HepG2 (cell line): ENCODE measurements around the gene PHF23. TPM values are rescaled to one million over a fixed set of nuclear protein-coding genes. Genes with fewer than 3 reads are reported as not detected.
A peak's percentile ranks its signal among the peaks of the same experiment; 100 is the strongest.

ENCODE experiments used
- DMAP1 ChIP-seq: IDR thresholded peaks from 2 replicates; pipeline ENCODE4 v1.6.1; 2016
- FOSL2 ChIP-seq: sonication (generic); formaldehyde crosslinking; IDR thresholded peaks from 2 replicates; pipeline ENCODE4 v1.4.0; 2020; ENCODE audit warnings: missing genetic modification reagents
- FOXK2 ChIP-seq: fragments of 450-650 bp; IDR thresholded peaks from 2 replicates; pipeline ENCODE4 v1.6.1; 2016
- GZF1 ChIP-seq: sonication (generic); formaldehyde crosslinking; IDR thresholded peaks from 2 replicates; pipeline ENCODE4 v1.5.1; 2020; ENCODE audit warnings: mild to moderate bottlenecking, missing genetic modification reagents
- HNRNPK ChIP-seq: fragments of 200-400 bp; formaldehyde crosslinking; IDR thresholded peaks from 2 replicates; pipeline ENCODE4 v1.6.1; 2018; ENCODE audit warnings: low read length, low read depth, moderate library complexity, mild to moderate bottlenecking; ENCODE audit not compliant: poor library complexity, severe bottlenecking
- MEIS2 ChIP-seq: sonication (generic); formaldehyde crosslinking; IDR thresholded peaks from 2 replicates; pipeline ENCODE4 v1.9.0; 2021; ENCODE audit warnings: mild to moderate bottlenecking, missing genetic modification reagents
- NAIF1 ChIP-seq: sonication (generic); formaldehyde crosslinking; IDR thresholded peaks from 2 replicates; pipeline ENCODE4 v1.5.0; 2020; ENCODE audit warnings: mild to moderate bottlenecking, missing genetic modification reagents, borderline replicate concordance
- NR1H2 ChIP-seq: sonication (generic); formaldehyde crosslinking; IDR thresholded peaks from 2 replicates; pipeline ENCODE4 v1.8.1; 2022; ENCODE audit warnings: low read depth, missing genetic modification reagents, borderline replicate concordance
- PHF8 ChIP-seq: sonication (generic); formaldehyde crosslinking; IDR thresholded peaks from 2 replicates; pipeline ENCODE4 v1.5.0; 2020; ENCODE audit warnings: missing genetic modification reagents
- PITX1 ChIP-seq: sonication (generic); formaldehyde crosslinking; IDR thresholded peaks from 2 replicates; pipeline ENCODE4 v1.5.1; 2020; ENCODE audit warnings: mild to moderate bottlenecking, missing genetic modification reagents
- RBM22 ChIP-seq: fragments of 200-400 bp; formaldehyde crosslinking; optimal IDR thresholded peaks from 2 replicates; pipeline ENCODE3; 2017; ENCODE audit warnings: mild to moderate bottlenecking, low read length, moderate library complexity
- RFX3 ChIP-seq: IDR thresholded peaks from 2 replicates; pipeline ENCODE4 v1.6.1; 2016; ENCODE audit warnings: missing biosample characterization, missing genetic modification reagents
- RFXANK ChIP-seq: IDR thresholded peaks from 2 replicates; pipeline ENCODE4 v1.6.1; 2016
- SP140L ChIP-seq: sonication (generic); formaldehyde crosslinking; IDR thresholded peaks from 2 replicates; pipeline ENCODE4 v1.4.0; 2020; ENCODE audit warnings: missing genetic modification reagents, borderline replicate concordance
- SYNCRIP ChIP-seq: fragments of 200-400 bp; formaldehyde crosslinking; IDR thresholded peaks from 2 replicates; pipeline ENCODE4 v1.6.1; 2018; ENCODE audit warnings: mild to moderate bottlenecking, low read depth, low read length; ENCODE audit not compliant: insufficient read depth
- U2AF2 ChIP-seq: fragments of 200-400 bp; formaldehyde crosslinking; IDR thresholded peaks from 2 replicates; pipeline ENCODE4 v1.6.1; 2017; ENCODE audit warnings: low read depth, mild to moderate bottlenecking, low read length
- ZC3H13 ChIP-seq: sonication (generic); formaldehyde crosslinking; IDR thresholded peaks from 2 replicates; pipeline ENCODE4 v1.8.1; 2023; ENCODE audit warnings: mild to moderate bottlenecking, missing genetic modification reagents, moderate library complexity
- ZFX ChIP-seq: sonication (generic); formaldehyde crosslinking; IDR thresholded peaks from 2 replicates; pipeline ENCODE4 v1.4.0; 2020; ENCODE audit warnings: mild to moderate bottlenecking, low read depth, missing genetic modification reagents, moderate library complexity
- ZNF296 ChIP-seq: sonication (generic); formaldehyde crosslinking; conservative IDR thresholded peaks from 2 replicates; pipeline ENCODE4 v1.5.0; 2020; ENCODE audit warnings: mild to moderate bottlenecking, missing genetic modification reagents
- ZNF3 ChIP-seq: IDR thresholded peaks from 2 replicates; pipeline ENCODE4 v1.7.0; 2017; ENCODE audit warnings: inconsistent platforms
- ZNF331 ChIP-seq: sonication (generic); formaldehyde crosslinking; IDR thresholded peaks from 2 replicates; pipeline ENCODE4 v1.4.0; 2020; ENCODE audit warnings: missing genetic modification reagents
- ZNF34 ChIP-seq: sonication (generic); formaldehyde crosslinking; IDR thresholded peaks from 2 replicates; pipeline ENCODE4 v1.4.0; 2020; ENCODE audit warnings: mild to moderate bottlenecking, missing genetic modification reagents, borderline replicate concordance
- ZNF674 ChIP-seq: sonication (generic); formaldehyde crosslinking; IDR thresholded peaks from 2 replicates; pipeline ENCODE4 v1.5.0; 2020; ENCODE audit warnings: low read depth, mild to moderate bottlenecking, missing genetic modification reagents
- polyA plus RNA-seq, 8 experiments: library from polyadenylated mRNA; depleted of rRNA in 3 of 8; stranded (reverse) in 7 of 8; unstranded in 1 of 8; fragments of >200 nt; fragmentation: Illumina TruSeq in 4 of 8; extraction: Trizol in 4 of 8; gene quantifications; 2 replicates each; pipeline versions ENCODE4 v1.2.1 to v1.2.3, GENCODE V29; 2011 to 2016; ENCODE audit warnings: low read depth in 4 of 8, missing spikeins in 1 of 8, mixed read lengths in 1 of 8; ENCODE audit not compliant: insufficient read depth in 1 of 8
- total RNA-seq, 5 experiments: library from RNA; depleted of rRNA; stranded (reverse); fragments of >200 nt; fragmentation: Illumina TruSeq; extraction: Trizol; gene quantifications; 2 replicates each; pipeline ENCODE4 v1.2.3, GENCODE V29; 2016; ENCODE audit warnings: low read depth in 1 of 5
- TF ChIP-seq, protein P1 (sequence below): sonication (generic); formaldehyde crosslinking; IDR thresholded peaks from 2 replicates; pipeline ENCODE4 v1.4.0; 2020; ENCODE audit warnings: mild to moderate bottlenecking, low read depth, missing genetic modification reagents
- TF ChIP-seq, protein P2 (sequence below): sonication (generic); formaldehyde crosslinking; IDR thresholded peaks from 2 replicates; pipeline ENCODE4 v1.8.1; 2023; ENCODE audit warnings: mild to moderate bottlenecking, moderate library complexity, missing genetic modification reagents
- TF ChIP-seq, protein P3 (sequence below): sonication (generic); formaldehyde crosslinking; IDR thresholded peaks from 2 replicates; pipeline ENCODE4 v1.5.0; 2020; ENCODE audit warnings: missing genetic modification reagents
- TF ChIP-seq, protein P4 (sequence below): sonication (generic); formaldehyde crosslinking; IDR thresholded peaks from 2 replicates; pipeline ENCODE4 v1.4.0; 2020; ENCODE audit warnings: missing genetic modification reagents

The PHF23 gene
- total and polyA plus RNA-seq, 2 of the 13 experiments (the other 11 are each of a cell fraction or from before 2014, with no cell fraction given): 27.6 to 33.2 TPM

DNA sequence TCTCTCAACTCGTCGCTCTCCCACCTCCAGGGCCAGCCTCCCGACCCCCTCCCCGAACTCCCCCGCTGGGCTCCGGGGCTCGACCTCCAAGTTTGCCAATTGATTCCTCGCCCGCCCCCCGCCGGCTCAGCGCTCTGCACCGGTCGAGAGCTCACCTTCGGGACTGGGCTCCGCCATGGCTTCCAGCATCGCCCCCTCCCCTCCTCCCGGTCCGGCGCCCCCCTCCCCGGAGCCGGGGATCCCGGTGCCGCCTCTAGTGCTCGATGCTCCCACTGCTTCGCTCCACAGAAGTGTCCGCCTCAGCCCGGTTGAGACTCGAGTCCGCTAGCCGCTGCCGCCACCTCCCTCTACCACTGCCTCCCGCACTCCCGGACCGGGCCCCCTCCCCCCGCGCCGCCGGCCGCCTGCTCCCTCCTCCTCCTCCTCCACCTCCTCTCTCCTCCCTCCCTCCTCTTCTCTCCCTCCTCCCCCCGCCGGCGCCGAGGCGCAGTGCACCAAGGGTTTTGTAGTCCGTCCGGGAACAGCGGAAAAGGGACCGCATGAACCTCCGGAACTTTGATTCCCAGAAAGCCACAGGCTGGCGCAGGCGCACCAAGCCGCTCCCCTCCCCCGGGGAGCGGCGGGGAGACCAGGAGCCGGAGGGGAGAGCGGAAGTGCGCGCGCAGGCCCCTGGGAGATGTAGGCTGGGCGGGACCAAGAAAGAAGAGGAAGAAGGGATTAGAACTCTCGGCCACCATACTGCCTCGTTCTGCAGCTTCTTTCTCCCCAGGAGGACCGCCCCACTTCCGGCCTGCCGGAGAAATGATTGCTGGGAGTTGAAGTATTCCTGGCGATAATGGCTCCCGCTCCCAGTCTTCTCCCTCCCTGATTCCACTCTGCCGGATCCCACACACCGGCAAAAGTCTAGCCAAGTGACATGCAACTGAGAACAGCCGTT is at the start of gene PHF23 (continued):
- TF ChIP-seq NR1H2 (CRISPR knock-in tag) (no peak), ZNF3 (no peak), DMAP1 (CRISPR knock-in tag) (no peak), ZNF674 (no peak), ZNF331 (CRISPR knock-in tag) (no peak), RFXANK (CRISPR knock-in tag) (no peak), SP140L (CRISPR knock-in tag) (no peak), RFX3 (CRISPR knock-in tag) (no peak), FOSL2 (CRISPR knock-in tag) (peak; percentile 21; the same call in 1 of the 2 replicates), U2AF2 (no peak), ZC3H13 (CRISPR knock-in tag) (peak; percentile 65; the same call in 1 of the 2 replicates), SYNCRIP (no peak), HNRNPK (peak; percentile 97), PHF8 (CRISPR knock-in tag) (peak; percentile 50; the same call in 1 of the 2 replicates), MEIS2 (CRISPR knock-in tag) (no peak), NAIF1 (CRISPR knock-in tag) (peak; percentile 97), FOXK2 (no peak), ZFX (CRISPR knock-in tag) (0 out of 2 replicates have a peak, but pooled peaks have one; percentile 15), ZNF296 (CRISPR knock-in tag) (no peak), RBM22 (no peak), PITX1 (peak; percentile 94), ZNF34 (CRISPR knock-in tag) (no peak), GZF1 (CRISPR knock-in tag) (no peak)
- TF ChIP-seq, protein P1, sequence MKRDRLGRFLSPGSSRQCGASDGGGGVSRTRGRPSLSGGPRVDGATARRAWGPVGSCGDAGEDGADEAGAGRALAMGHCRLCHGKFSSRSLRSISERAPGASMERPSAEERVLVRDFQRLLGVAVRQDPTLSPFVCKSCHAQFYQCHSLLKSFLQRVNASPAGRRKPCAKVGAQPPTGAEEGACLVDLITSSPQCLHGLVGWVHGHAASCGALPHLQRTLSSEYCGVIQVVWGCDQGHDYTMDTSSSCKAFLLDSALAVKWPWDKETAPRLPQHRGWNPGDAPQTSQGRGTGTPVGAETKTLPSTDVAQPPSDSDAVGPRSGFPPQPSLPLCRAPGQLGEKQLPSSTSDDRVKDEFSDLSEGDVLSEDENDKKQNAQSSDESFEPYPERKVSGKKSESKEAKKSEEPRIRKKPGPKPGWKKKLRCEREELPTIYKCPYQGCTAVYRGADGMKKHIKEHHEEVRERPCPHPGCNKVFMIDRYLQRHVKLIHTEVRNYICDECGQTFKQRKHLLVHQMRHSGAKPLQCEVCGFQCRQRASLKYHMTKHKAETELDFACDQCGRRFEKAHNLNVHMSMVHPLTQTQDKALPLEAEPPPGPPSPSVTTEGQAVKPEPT (CRISPR knock-in tag): no peak
- TF ChIP-seq, protein P2, sequence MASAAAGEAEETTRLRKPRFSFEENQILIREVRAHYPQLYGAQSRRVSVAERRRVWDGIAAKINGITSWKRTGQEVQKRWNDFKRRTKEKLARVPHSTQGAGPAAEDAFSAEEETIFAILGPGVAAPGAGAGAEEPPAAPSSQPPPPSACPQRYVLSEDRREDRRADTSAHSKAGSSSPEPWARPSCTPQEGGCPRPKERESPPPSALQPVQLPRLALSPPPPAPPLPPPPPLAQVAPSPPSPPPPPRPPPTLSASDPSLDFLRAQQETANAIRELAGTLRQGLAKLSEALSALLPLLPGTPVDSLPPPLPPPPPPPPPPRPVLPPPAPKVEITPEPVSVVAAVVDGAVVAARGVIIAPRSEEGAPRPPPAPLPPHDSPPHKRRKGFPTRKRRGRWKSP (CRISPR knock-in tag): no peak
- TF ChIP-seq, protein P3, sequence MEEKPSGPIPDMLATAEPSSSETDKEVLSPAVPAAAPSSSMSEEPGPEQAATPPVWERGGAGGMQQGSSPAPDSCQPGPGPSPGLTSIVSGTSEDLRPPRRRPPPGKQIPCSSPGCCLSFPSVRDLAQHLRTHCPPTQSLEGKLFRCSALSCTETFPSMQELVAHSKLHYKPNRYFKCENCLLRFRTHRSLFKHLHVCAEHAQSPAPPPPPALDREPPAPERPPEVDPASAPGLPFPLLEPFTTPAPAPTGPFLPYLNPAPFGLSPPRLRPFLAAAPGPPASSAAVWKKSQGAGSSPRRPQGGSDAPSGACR (CRISPR knock-in tag): no peak
- TF ChIP-seq, protein P4, sequence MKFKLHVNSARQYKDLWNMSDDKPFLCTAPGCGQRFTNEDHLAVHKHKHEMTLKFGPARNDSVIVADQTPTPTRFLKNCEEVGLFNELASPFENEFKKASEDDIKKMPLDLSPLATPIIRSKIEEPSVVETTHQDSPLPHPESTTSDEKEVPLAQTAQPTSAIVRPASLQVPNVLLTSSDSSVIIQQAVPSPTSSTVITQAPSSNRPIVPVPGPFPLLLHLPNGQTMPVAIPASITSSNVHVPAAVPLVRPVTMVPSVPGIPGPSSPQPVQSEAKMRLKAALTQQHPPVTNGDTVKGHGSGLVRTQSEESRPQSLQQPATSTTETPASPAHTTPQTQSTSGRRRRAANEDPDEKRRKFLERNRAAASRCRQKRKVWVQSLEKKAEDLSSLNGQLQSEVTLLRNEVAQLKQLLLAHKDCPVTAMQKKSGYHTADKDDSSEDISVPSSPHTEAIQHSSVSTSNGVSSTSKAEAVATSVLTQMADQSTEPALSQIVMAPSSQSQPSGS: 0 out of 2 replicates have a peak, but pooled peaks have one; percentile 53
